Measurements from ENCODE around the gene ARPC4.

- TF ChIP-seq POLR2A (IDR thresholded peaks at IDR 0.05; ENCODE audit: low read length) = no peak
- TF ChIP-seq GATA1 (IDR thresholded peaks at IDR 0.05; ENCODE audit: low read depth, low read length) = no peak
These were observed 28.1 kb downstream of the ARPC4 start for GRCh38 chr3:9820946-9821345.

Data from erythroblast (primary cell).